HPDE6-E6E7 (cell line): ENCODE measurements around the gene GATA2.

Source experiments
- DNase-seq: peaks from one replicate; pipeline ENCODE4 v3.0.0; 2011; ENCODE audit warnings: missing footprints; ENCODE audit errors: extremely low spot score

GATA2 gene

DNA sequence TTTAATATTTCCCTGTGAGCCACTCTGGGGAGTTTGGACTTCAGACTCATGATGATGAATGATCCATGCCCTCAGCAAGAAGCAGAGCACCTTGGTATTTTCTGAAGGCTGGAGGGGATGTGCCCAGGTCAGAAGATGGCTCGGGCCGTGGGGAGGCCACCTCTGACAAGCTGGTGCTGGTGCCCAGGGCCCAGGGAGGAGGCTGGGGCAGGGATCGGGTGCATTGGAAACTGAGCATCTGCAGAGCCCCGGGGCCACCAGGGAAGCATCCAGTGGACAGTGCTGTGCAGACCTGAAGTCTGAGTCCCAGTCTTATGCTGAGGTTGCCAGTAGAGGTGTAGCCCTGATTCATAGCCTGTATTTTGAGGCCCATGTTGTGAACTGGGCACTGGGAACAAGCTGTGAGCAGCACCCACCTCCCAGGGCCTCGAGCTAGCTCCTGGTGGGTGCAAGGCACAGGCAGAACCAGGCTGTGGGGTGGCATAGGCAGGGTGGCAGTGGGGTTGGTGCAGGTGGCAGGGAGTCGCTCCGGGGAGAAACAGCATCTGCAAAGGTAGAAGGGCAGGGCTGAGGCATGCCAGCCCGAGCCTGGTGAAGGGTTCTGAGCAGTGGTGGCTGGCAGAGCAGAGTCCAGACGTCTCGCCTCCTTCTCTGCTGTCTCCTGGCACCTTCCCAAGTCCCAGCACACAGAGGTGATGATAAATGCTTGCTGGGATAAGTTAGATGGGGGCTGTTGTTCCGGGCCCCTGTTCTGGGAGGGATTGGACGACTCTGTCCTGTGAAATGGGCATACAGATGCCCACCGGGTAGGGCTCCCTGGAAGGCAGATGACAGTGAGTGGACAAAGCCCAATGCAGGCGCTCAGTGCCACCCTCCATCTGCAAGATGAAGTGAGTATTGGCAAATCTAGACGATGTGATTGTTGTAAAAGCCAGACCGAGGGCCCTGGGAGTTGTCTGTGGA is 36.9 kb downstream of the GATA2 start:
- DNase-seq, result no peak

DNA sequence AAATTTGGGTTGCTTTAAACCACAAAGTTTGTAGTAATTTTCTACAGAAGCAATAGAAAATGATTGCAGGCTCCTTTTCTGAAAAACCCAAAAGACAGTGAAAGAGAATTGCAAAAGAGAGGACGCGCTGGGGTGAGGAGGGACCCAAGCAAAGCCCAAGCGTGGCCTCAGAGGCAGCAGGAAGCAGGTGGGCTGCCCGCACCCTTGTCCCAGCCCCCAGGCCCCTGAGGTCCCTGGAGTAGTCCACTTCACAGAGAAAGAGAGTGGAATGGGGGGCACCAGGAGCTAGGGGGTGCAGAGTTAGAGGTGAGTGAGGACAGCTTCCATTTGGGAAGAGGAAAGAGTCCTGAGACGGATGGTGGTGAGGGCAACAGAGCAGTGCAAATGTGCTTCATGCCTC is 37.9 kb downstream of the GATA2 start:
- no peak for DNase-seq

DNA sequence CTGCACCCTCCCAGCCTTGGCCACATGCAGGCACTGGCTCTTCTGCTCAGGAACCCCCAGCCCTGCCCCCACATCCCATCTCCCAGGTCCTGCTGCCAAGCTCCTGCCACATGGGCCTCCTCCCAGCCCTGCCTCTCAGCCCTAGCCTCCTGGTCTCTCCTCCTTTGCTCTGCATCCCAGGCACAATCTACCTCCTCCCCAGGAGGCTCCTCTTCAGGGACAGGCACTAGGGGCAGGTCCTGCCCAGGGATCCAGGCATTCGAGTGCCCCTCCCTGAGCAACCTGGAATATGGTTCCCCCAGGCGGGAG is 38.7 kb downstream of the GATA2 start:
- no peak for DNase-seq

DNA sequence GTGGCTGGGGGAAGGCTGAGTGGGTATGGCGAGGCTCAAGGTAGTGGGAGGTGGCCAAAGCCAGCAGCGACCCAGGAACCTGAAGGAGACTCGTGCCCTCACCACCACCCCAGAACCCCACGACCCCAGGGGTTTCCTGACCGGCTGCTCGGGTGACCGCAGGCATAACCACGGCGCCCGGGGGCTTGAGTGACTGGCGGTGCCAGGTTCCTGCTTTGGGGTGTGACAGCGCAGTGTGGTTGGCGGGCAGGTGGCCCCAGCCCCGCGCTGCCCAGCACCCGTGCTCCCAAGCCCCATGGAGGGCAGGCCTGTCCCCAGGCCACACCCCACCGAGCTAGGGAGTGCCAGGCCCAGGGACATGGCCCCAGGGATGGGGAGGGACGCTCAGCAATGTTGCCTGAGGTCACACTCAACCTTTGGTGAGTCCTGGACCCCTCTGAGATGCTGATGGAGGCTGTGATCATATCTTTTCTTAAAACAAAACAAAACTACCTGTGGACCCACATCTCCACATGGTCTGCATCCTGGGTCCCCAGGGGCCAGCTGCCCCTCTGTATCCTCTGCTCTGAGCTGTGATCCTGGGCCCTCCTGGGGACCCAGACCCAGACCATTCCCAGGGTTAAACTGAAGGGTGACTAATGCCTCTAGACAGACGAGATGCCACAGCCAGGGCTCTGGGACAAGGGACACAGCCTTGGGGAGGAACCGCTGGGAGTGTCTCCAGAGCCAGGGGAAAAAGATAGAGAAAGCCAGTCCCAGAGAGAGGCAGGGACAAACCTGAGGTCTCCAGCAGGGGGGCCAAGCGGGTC is 39.3 kb downstream of the GATA2 start:
- DNase-seq, result no peak

DNA sequence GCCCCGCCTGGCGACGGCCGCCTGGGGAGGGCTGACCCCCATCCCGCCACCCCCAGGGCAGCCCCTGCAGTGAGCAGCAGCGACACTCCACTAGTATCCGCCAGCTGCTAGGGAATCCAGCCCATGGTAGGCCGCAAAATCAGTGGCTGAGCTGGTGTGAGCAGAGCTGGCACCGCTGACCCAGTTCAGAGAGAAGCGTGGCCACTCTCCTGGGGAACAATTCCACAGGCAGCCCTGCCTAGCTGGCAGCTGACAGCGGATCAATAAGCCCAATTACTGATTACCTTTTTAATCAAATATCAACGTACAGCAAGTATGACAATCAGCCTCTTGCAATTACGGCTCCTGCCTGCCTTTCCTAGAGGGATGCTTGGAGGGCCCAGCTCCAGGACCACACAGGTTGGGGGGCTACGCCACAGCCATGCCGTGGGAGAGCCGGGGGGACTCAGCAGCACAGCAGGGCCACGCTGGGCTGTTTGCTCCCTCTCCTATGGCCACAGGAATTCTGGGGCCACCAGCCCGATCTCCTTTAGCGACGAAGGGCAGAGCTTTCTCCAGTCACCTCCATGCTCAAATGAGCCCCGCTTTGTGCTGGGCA is 40.2 kb downstream of the GATA2 start:
- no peak for DNase-seq

DNA sequence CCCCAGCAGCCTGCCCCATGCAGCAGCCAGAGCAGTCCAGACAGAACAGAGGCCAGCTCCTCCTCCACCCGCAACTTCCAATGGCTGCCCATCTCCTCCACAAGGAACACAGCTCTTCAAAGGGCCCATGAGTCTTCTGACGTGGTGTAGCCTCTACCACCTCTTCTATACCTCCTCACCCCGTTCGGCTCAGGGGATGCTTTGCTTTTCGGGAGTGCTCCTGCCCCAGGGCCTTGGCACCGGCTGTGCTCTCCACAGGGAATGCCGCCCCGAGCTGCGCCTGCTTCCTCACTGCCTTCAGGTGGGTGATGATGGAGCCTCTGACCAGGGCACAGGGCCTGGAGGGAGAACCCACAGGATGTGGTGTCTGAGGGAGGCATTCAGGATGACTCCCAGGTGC is 40.9 kb downstream of the GATA2 start:
- no peak for DNase-seq

- DNase-seq, result no peak
Measured at GRCh38 chr3:128449111-128449638, 43.8 kb downstream of the GATA2 start.

DNA sequence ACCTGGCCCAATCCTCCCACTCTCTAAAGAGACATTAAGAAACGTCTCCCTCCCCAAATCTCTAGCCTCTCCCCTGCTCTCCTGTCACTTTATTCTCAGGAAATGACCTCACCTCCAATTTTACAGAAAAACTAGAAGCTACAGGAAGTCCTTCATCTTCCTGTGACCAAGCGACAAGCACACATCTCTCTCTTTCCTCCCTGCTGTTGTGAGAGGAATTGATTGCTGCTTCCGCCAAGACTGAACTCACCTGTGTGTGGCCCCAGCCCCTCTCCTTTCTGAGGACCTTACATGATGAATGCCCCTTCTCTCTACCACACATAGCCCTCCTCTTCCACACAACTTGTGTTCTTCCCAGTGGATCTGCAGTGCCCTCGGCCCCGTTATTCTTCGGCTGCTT is 44.5 kb downstream of the GATA2 start:
- no peak for DNase-seq

- no peak for DNase-seq
Measured at GRCh38 chr3:128447561-128448013, 45.4 kb downstream of the GATA2 start.

DNA sequence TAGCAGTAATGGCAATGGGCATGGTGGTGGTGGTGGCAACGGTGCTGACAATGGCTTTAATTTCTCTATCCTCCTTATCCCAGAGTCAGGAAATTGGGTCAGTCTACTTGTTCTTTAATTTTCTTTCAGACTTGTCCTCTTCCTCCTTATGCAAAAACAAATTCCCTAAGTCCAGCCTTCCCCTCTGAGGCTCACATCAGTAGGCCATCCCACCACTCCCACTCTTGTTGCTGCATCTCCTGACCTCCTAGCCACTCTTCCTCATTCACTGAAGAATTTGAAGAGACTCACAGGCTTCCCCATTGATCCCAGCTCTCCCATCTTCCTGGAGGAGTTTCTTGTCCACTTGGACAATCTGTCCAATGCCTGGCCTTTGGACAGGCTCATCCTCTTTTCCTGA is 46.2 kb downstream of the GATA2 start:
- no peak for DNase-seq

- no peak for DNase-seq
Measured at GRCh38 chr3:128445357-128445756, 47.6 kb downstream of the GATA2 start.

DNA sequence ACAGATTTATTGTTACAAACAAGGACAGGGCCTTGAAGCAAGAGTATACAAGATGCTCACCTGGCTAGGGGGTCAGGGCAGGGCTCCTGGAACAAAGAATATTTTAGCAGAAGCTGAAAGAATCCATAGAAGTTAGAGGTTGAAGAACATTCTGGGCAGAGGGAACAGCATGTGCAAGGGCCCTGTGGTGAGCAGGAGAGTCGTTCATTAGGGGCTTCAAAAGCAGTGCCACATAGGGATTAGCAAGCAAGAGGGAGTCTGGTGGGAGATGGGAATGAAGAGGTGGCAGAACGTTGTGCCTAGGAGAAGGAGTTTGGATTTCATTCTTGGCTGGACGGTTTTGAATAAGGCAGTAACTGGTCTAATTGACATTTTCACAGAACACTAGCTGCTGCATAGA is 49.2 kb downstream of the GATA2 start:
- no peak for DNase-seq

- no peak for DNase-seq
Measured at GRCh38 chr3:128442949-128443348, 50.1 kb downstream of the GATA2 start.

- no peak for DNase-seq
Measured at GRCh38 chr3:128442070-128442469, 50.9 kb downstream of the GATA2 start.

DNA sequence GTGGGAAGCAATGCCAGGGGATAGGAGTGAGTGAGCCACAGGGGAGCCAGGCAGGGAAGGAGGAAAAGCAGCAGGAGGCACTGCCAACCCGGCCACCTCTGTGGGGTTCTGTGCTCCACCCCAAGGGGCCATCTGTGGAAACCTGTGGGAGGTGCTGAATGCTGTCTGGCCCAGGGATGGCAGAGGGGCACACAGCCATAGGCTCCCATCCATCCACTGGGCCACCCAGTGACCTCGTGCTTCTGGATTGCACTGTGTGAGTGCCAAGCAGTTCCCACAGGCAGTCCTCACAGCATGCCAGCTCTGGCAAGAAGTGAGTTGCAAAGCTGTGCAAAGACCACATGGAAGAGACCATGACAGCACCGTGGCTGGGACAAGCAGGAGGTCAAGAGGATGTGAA is 53.8 kb downstream of the GATA2 start:
- DNase-seq, result no peak

DNA sequence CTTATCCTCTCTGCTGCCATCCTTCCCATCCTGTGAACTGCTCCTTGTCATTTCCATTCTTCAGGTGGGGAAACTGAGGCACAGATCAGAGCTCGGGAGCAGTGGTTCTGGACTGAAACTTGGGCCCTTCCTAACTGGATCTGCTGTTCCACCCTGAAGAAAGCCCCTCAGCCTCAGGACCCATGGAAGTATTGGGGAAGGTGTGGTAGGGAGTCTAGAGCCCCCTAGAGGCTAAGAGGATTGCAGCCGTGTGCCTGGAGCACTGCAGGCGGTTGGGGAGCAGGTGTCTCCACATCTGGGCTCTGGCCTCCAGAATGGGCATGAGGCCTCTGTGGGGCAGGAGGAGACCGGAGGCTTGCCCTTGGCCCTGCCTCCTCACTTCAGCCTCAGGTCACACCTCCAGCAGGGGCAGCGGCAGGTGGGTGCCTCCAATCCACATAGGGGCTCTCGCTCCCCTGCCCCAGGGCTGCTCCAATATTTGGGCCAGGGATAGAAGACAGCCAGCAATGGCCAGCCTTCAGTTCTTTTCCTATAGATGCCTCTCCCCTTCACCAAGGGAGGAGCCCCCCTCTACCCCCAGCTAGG is 54.4 kb downstream of the GATA2 start:
- DNase-seq, result no peak

DNA sequence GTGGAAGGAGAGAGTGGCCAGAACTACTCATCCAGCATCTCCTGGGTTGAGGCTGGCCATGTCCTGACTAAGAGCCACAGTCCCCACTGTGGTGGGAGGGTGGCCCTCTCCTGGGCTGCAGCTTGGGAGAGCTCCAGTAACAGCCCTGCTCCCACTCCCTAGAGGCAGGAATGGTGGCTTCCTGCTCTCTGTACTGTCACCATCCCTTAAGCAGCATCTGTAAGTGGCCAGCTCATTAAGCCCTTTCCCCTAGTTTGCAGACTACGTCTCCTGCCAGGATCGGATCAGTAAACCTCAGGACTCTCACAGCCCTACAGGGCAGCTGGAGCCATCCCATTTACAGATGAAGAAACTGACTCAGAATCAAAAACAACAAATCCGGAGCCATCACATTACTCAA is 56.8 kb downstream of the GATA2 start:
- no peak for DNase-seq

- DNase-seq, result no peak
Measured at GRCh38 chr3:128435561-128435960, 57.4 kb downstream of the GATA2 start.

GRCh38 chr3:128435058-128435457 is 57.9 kb downstream of the GATA2 start:
- DNase-seq, result no peak

DNA sequence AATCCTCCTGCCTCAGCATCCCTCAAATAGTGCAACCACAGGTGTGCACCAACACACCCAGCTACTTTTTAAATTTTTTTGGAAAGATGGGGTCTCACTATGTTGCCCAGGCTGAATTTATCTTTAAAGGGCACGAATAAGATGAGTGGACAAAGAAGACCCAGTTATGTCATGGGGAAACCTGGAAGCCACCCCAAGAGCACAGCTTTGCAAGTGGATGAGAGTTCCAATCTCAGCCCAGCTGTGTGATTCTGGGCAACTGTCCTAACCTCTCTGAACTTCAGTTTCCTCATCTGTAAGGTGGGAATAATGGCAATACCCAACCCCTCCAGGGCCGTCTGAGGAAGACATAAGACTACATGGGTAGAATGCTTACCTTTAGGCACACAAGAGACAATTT is 58.5 kb downstream of the GATA2 start:
- no peak for DNase-seq

GRCh38 chr3:128433837-128434165 is 59.2 kb downstream of the GATA2 start:
- DNase-seq, result no peak
